B cell (primary cell): Measurements from ENCODE around the gene CCDC17. TPM values are rescaled to one million over a fixed set of nuclear protein-coding genes. Genes with fewer than 3 reads are reported as not detected.

Source experiments
- ATAC-seq: fragments of 200-7000 bp; cut with Tn5 transposase; one replicate; pipeline ENCODE4 v1.10.0; 2021; ENCODE audit warnings: low read depth, mild to moderate bottlenecking, moderate number of reproducible peaks, moderate library complexity
- CTCF ChIA-PET: fragments of 350-600 bp; sonication (Branson Sonifier 250); formaldehyde crosslinking; loops from one replicate; lab custom pipeline; 2021; ENCODE audit warnings: antibody characterized with exemption, inconsistent platforms; lab: Charles Lee
- POLR2A ChIA-PET: fragments of 350-600 bp; sonication (Branson Sonifier 250); formaldehyde crosslinking; loops from one replicate; lab custom pipeline; 2021; ENCODE audit warnings: antibody characterized with exemption; lab: Charles Lee
- DNase-seq: peaks from one replicate; pipeline ENCODE4 v3.0.0; 2013
- H2AFZ ChIP-seq: 2 replicates; pipeline ENCODE4 v1.6.1; 2012; ENCODE audit warnings: mild to moderate bottlenecking, low read depth, low read length; ENCODE audit not compliant: insufficient read depth, poor library complexity, severe bottlenecking
- H3K27ac ChIP-seq, 2 donors: 1 replicate in 1 of 2; 2 replicates in 1 of 2; pipeline ENCODE4 v1.5.1; 2012 to 2013; ENCODE audit warnings: low read length in 2 of 2, mild to moderate bottlenecking in 2 of 2, moderate library complexity in 1 of 2
- H3K27me3 ChIP-seq, 4 experiments: fragments of 200-600 bp in 1 of 4; sonication (generic) in 1 of 4; replicated peaks in 1 of 4; 1 replicate in 2 of 4; 2 replicates in 2 of 4; pipeline versions ENCODE4 v1.6.1 to v1.7.0; 2013 to 2016; ENCODE audit warnings: low read length in 3 of 4, mild to moderate bottlenecking in 2 of 4, mixed read lengths in 1 of 4, moderate library complexity in 1 of 4; ENCODE audit not compliant: insufficient read depth in 4 of 4, control insufficient read depth in 3 of 4; ENCODE audit errors: control extremely low read depth in 1 of 4
- H3K36me3 ChIP-seq, 2 experiments: replicated peaks in 1 of 2; 1 replicate in 1 of 2; 2 replicates in 1 of 2; pipeline versions ENCODE4 v1.6.1 to v1.7.1; 2013; ENCODE audit warnings: low read length in 1 of 2; ENCODE audit not compliant: insufficient read depth in 2 of 2, control insufficient read depth in 1 of 2; ENCODE audit errors: control extremely low read depth in 1 of 2, extremely low read depth in 1 of 2
- H3K4me1 ChIP-seq, 2 donors: fragments of 200-600 bp in 1 of 2; sonication (generic) in 1 of 2; 1 replicate in 1 of 2; 2 replicates in 1 of 2; pipeline versions ENCODE4 v1.5.1 to v1.6.1; 2013 to 2017; ENCODE audit warnings: low read length in 2 of 2; ENCODE audit not compliant: control insufficient read depth in 2 of 2, insufficient read depth in 2 of 2
- H3K4me2 ChIP-seq: replicated peaks from 2 replicates; pipeline ENCODE3; 2012; ENCODE audit warnings: mild to moderate bottlenecking, low read depth, low read length; ENCODE audit not compliant: poor library complexity, severe bottlenecking
- H3K4me3 ChIP-seq, 5 experiments: fragments of 200-600 bp in 1 of 5; sonication (generic) in 1 of 5; 1 replicate in 3 of 5; 2 replicates in 2 of 5; pipeline versions ENCODE4 v1.5.1 to v1.7.0; 2011 to 2016; ENCODE audit warnings: low read length in 4 of 5, mild to moderate bottlenecking in 4 of 5, low read depth in 2 of 5, control low read depth in 1 of 5, moderate library complexity in 1 of 5; ENCODE audit not compliant: insufficient read depth in 1 of 5; ENCODE audit errors: control extremely low read depth in 1 of 5, extremely low read depth in 1 of 5
- H3K79me2 ChIP-seq: fragments of 200-600 bp; sonication (generic); one replicate; pipeline ENCODE4 v1.6.0; 2016; ENCODE audit warnings: low read length; ENCODE audit not compliant: control insufficient read depth, insufficient read depth
- H3K9ac ChIP-seq: fragments of 200-600 bp; sonication (generic); 2 replicates; pipeline ENCODE4 v1.6.1; 2017; ENCODE audit warnings: mild to moderate bottlenecking, low read length, moderate library complexity
- H3K9me3 ChIP-seq, 3 donors: one replicate each; pipeline versions ENCODE4 v1.6.1 to v1.7.1; 2013; ENCODE audit warnings: low read length in 2 of 3; ENCODE audit not compliant: control insufficient read depth in 2 of 3, insufficient read depth in 1 of 3; ENCODE audit errors: control extremely low read depth in 1 of 3
- H4K20me1 ChIP-seq: 2 replicates; pipeline ENCODE4 v1.6.0; 2012; ENCODE audit warnings: mild to moderate bottlenecking, low read length; ENCODE audit not compliant: insufficient read depth, control insufficient read depth, poor library complexity, severe bottlenecking
- H3K27ac Mint-ChIP-seq: one replicate; pipeline ENCODE4 v1.8.0; 2021; ENCODE audit warnings: mixed read lengths
- H3K27me3 Mint-ChIP-seq: one replicate; pipeline ENCODE4 v1.8.0; 2021; ENCODE audit warnings: mixed read lengths
- H3K4me1 Mint-ChIP-seq: one replicate; pipeline ENCODE4 v1.8.0; 2021; ENCODE audit warnings: mixed read lengths
- H3K4me3 Mint-ChIP-seq: one replicate; pipeline ENCODE4 v1.8.0; 2021; ENCODE audit warnings: mixed read lengths
- H3K9me3 Mint-ChIP-seq: one replicate; pipeline ENCODE4 v1.8.0; 2022; ENCODE audit warnings: mixed read lengths; ENCODE audit not compliant: insufficient read depth
- EZH2 ChIP-seq: IDR thresholded peaks from 2 replicates; pipeline ENCODE4 v1.6.1; 2012; ENCODE audit warnings: borderline replicate concordance, low read depth, mild to moderate bottlenecking, moderate library complexity, low read length; ENCODE audit not compliant: insufficient read depth, poor library complexity, severe bottlenecking
- WGBS: methylation state at CpG from one replicate; pipeline ENCODE4 v1.1.5; 2013; ENCODE audit warnings: missing lambda C conversion rate; ENCODE audit not compliant: insufficient coverage; 5-methylcytosine and 5-hydroxymethylcytosine counted together
- intact Hi-C: fragments of 100-400 bp; cut with micrococcal nuclease; formaldehyde crosslinking; loops from one replicate; pipeline ENCODE4 v1.10.0; 2022
- polyA plus RNA-seq: library from polyadenylated mRNA; depleted of rRNA; stranded (reverse); fragments of >200 nt; gene quantifications from 2 replicates; pipeline ENCODE4 v1.2.3, GENCODE V29; 2012
- total RNA-seq, 2 donors: library from RNA; stranded (reverse); fragments of 120-200 nt in 1 of 2; gene quantifications; 1 replicate in 1 of 2; 2 replicates in 1 of 2; pipeline versions ENCODE4 v1.2.3 to v1.2.4, GENCODE V29; 2013 to 2022
- TF ChIP-seq, protein P1 (sequence below): fragments of 200-600 bp; IDR thresholded peaks from one replicate; pipeline ENCODE4 v1.8.0; 2022; ENCODE audit warnings: antibody characterized with exemption, mild to moderate bottlenecking

Gene CCDC17
- total and polyA plus RNA-seq, 2 donors (not counting 1 experiment from before 2014, with no cell fraction given): 2.9 to 8.2 TPM

DNA sequence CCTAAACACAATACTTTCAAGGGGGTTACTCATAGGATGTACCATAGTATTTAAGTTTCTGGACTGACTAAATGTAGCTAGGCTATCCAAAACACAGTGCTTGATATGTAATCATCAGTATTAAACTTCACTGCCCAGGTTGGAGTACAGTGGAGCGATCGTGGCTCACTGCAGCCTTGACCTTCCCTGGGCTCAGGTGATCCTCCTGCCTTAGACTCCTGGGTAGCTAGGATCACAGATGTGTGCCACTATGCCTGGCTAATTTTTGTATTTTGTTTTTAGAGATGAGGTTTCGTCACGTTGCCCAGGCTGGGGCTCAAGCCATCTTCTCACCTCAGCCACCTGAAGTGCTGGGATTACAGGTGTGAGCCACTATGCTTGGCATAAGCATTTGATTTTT, 29.4 kb downstream of the CCDC17 start:
- H3K27ac Mint-ChIP-seq: no peak overlapping the region
- Histone ChIP-seq H3K9ac (no peak overlapping the region), H3K79me2 (peaks cover 97% of the 10 kb centered on the region), H4K20me1 (peaks cover 61% of the 10 kb centered on the region), H3K36me3 (peaks cover 2 to 61% of the 10 kb centered on the region in 2 experiments), H3K4me2 (no peak overlapping the region), H2AFZ (no peak overlapping the region), H3K4me3 (no peak overlapping the region), H3K9me3 (no peaks in the 10 kb centered on the region), H3K4me1 (peaks cover 0 to 4% of the 10 kb centered on the region in 2 donors), H3K27me3 (no peaks in the 10 kb centered on the region), H3K27ac (no peak overlapping the region)
- DNase-seq (no peak), ATAC-seq (no peak)
- no peaks in the 10 kb centered on the region for H3K27me3 Mint-ChIP-seq
- TF ChIP-seq, protein P1, sequence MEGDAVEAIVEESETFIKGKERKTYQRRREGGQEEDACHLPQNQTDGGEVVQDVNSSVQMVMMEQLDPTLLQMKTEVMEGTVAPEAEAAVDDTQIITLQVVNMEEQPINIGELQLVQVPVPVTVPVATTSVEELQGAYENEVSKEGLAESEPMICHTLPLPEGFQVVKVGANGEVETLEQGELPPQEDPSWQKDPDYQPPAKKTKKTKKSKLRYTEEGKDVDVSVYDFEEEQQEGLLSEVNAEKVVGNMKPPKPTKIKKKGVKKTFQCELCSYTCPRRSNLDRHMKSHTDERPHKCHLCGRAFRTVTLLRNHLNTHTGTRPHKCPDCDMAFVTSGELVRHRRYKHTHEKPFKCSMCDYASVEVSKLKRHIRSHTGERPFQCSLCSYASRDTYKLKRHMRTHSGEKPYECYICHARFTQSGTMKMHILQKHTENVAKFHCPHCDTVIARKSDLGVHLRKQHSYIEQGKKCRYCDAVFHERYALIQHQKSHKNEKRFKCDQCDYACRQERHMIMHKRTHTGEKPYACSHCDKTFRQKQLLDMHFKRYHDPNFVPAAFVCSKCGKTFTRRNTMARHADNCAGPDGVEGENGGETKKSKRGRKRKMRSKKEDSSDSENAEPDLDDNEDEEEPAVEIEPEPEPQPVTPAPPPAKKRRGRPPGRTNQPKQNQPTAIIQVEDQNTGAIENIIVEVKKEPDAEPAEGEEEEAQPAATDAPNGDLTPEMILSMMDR: no peak
- no peak for TF ChIP-seq EZH2
- no peaks in the 10 kb centered on the region for H3K9me3 Mint-ChIP-seq
- WGBS: 100% methylated on average over 2 of the region's 4 CpGs
- no peak overlapping the region for H3K4me3 Mint-ChIP-seq
- ChIA-PET POLR2A (no interaction called here), CTCF (no interaction called here)
- intact Hi-C loops: no loop called here
- H3K4me1 Mint-ChIP-seq: peaks cover 11% of the 10 kb centered on the region

DNA sequence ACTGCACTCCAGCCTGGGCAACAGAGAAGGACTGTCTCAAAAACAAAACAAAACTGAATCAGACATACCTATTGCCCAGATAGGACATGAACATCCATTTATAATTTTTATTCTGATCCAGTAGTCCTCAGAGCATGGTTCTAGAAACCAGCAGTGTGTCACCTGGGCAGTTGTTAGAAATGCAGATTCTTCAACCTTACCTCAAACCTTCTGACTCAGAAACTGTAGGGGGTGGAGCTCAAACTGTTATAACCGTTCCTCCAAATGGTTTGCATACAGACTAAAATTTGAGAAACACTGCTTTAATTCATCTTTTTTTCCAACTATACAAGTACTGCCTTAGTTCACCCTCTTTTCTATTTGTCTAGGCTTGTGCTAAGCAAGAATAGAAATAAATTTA, 34.0 kb downstream of the CCDC17 start:
- DNase-seq (no peak), ATAC-seq (no peak)
- ChIA-PET POLR2A (interaction anchor here (0.7 kb wide), 1 partner anchor 161 kb away, joined by 4 read pairs; no protein-coding TSS in a partner anchor), CTCF (interaction anchor here (1.7 to 2.1 kb wide), 2 partner anchors 19 to 21 kb away, joined by 4 to 5 read pairs; no protein-coding TSS in a partner anchor)
- no peak overlapping the region for H2AFZ ChIP-seq
- intact Hi-C loops: no loop called here
- Mint-ChIP-seq H3K27me3 (no peaks in the 10 kb centered on the region), H3K9me3 (no peaks in the 10 kb centered on the region), H3K27ac (no peak overlapping the region), H3K4me3 (no peak overlapping the region), H3K4me1 (peaks cover 43% of the 10 kb centered on the region)
- no peak overlapping the region for H3K4me3 ChIP-seq
- H3K27me3 ChIP-seq: no peaks in the 10 kb centered on the region
- TF ChIP-seq, protein P1: no peak
- TF ChIP-seq EZH2: no peak
- H3K9ac ChIP-seq: no peak overlapping the region
- peaks cover 81% of the 10 kb centered on the region for H4K20me1 ChIP-seq
- H3K27ac ChIP-seq: no peak overlapping the region
- H3K36me3 ChIP-seq: peaks cover 0 to 33% of the 10 kb centered on the region in 2 experiments
- H3K79me2 ChIP-seq: peaks cover 99% of the 10 kb centered on the region
- peaks cover 28 to 38% of the 10 kb centered on the region in 2 donors for H3K4me1 ChIP-seq
- no peak overlapping the region for H3K4me2 ChIP-seq
- H3K9me3 ChIP-seq: no peaks in the 10 kb centered on the region
- WGBS: no CpG with 5 or more reads among the region's 1 CpG
